Neural crest cell (in vitro differentiated cells): ENCODE data around the gene PDGFC. TPM values are rescaled to one million over a fixed set of nuclear protein-coding genes. Genes with fewer than 3 reads are reported as not detected.

ENCODE experiments used
- DNase-seq: peaks from one replicate; pipeline ENCODE4 v3.0.0; 2021; ENCODE audit warnings: low read depth, mixed read lengths, low spot score
- H3K27ac Mint-ChIP-seq: one replicate; pipeline ENCODE4 v1.8.0; 2021; ENCODE audit warnings: mild to moderate bottlenecking, mixed read lengths; ENCODE audit not compliant: unreplicated experiment
- H3K27me3 Mint-ChIP-seq: 2 replicates; pipeline ENCODE4 v1.8.0; 2021; ENCODE audit warnings: low read depth, mild to moderate bottlenecking, mixed read lengths
- H3K36me3 Mint-ChIP-seq: 2 replicates; pipeline ENCODE4 v1.8.0; 2021; ENCODE audit warnings: low read depth, mild to moderate bottlenecking, mixed read lengths
- H3K4me1 Mint-ChIP-seq: 2 replicates; pipeline ENCODE4 v1.8.0; 2021; ENCODE audit warnings: mixed read lengths
- H3K4me3 Mint-ChIP-seq: one replicate; pipeline ENCODE4 v1.8.0; 2021; ENCODE audit warnings: mild to moderate bottlenecking, mixed read lengths
- H3K9me3 Mint-ChIP-seq: 2 replicates; pipeline ENCODE4 v1.8.0; 2021; ENCODE audit warnings: mixed read lengths
- total RNA-seq: library from RNA; stranded (reverse); gene quantifications from 2 replicates; pipeline ENCODE4 v1.2.1, GENCODE V29; 2021
- TF ChIP-seq, protein P1 (sequence below): fragments of 200-600 bp; sonication (generic); conservative IDR thresholded peaks from 2 replicates; pipeline ENCODE4 v1.5.0; 2021; ENCODE audit warnings: antibody characterized with exemption, mild to moderate bottlenecking

Gene PDGFC
- total RNA-seq, 1 donor from 2014 or later = 19.1 TPM

DNA sequence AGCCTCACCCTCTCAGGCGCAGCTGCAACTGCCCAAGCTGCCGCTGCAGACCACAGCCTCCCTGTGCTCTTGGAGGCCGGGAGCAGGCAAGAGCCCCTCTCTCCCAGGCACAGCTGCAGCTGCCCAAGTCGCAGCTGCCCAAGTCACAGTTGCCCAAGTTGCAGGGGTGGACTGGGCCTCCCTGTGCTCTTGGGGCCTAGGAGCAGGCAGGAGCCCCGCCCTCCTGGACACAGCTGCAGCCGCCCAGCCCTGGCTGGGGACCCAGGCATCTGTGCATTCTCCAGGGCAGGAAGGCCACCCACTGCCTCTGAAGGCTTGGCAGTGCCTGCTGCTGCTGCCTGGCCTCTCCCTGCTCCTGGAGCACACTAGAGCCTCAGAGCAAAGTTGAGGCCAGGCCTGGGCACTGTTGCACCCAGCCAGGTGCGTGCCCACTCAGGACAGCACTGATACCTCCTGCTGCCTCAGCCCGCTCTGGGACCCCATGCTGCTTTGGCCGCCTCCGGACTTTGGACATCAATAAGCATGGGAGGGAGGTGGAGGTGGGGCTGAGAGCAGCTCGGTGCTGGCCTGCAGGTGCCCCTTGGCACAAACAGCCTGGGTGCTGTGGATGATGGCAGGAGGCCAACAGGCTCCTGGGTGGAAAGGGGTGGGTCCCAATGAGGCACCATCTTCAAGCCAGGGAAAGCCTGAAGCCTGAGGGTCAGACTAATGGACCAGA is 247.5 kb downstream of the PDGFC start:
- no peak overlapping the region for H3K4me3 Mint-ChIP-seq
- H3K36me3 Mint-ChIP-seq = peaks cover 5% of the 10 kb centered on the region
- TF ChIP-seq, protein P1, sequence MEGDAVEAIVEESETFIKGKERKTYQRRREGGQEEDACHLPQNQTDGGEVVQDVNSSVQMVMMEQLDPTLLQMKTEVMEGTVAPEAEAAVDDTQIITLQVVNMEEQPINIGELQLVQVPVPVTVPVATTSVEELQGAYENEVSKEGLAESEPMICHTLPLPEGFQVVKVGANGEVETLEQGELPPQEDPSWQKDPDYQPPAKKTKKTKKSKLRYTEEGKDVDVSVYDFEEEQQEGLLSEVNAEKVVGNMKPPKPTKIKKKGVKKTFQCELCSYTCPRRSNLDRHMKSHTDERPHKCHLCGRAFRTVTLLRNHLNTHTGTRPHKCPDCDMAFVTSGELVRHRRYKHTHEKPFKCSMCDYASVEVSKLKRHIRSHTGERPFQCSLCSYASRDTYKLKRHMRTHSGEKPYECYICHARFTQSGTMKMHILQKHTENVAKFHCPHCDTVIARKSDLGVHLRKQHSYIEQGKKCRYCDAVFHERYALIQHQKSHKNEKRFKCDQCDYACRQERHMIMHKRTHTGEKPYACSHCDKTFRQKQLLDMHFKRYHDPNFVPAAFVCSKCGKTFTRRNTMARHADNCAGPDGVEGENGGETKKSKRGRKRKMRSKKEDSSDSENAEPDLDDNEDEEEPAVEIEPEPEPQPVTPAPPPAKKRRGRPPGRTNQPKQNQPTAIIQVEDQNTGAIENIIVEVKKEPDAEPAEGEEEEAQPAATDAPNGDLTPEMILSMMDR = no peak
- no peak for DNase-seq
- no peaks in the 10 kb centered on the region for H3K27me3 Mint-ChIP-seq
- H3K4me1 Mint-ChIP-seq = no peaks in the 10 kb centered on the region
- H3K27ac Mint-ChIP-seq = no peak overlapping the region
- peaks cover 9% of the 10 kb centered on the region for H3K9me3 Mint-ChIP-seq

GRCh38 chr4:156718226-156718625 is 253.4 kb downstream of the PDGFC start:
- peaks cover 9% of the 10 kb centered on the region for H3K9me3 Mint-ChIP-seq
- H3K4me1 Mint-ChIP-seq = no peaks in the 10 kb centered on the region
- H3K4me3 Mint-ChIP-seq = no peak overlapping the region
- TF ChIP-seq, protein P1 = no peak
- H3K27ac Mint-ChIP-seq = no peak overlapping the region
- no peak for DNase-seq
- no peaks in the 10 kb centered on the region for H3K27me3 Mint-ChIP-seq
- H3K36me3 Mint-ChIP-seq = peaks cover 5% of the 10 kb centered on the region

- H3K4me3 Mint-ChIP-seq = no peak overlapping the region
- peaks cover 3% of the 10 kb centered on the region for H3K9me3 Mint-ChIP-seq
- no peak for DNase-seq
Observed at GRCh38 chr4:156711193-156711590, 260.4 kb downstream of the PDGFC start.

More at GRCh38 chr4:156711193-156711590, 260.4 kb downstream of the PDGFC start:
- TF ChIP-seq, protein P1 = no peak
- Mint-ChIP-seq H3K36me3 (no peaks in the 10 kb centered on the region), H3K27ac (no peak overlapping the region), H3K4me1 (no peaks in the 10 kb centered on the region), H3K27me3 (no peaks in the 10 kb centered on the region)

Other genes with a start within 250 kb of the PDGFC start
- gene GLRB, start 104.4 kb upstream of the PDGFC start, total RNA-seq = 8.2 and 8.4 TPM in 2 replicates
- 2.7 and 2.9 TPM in 2 replicates for gene GRIA2, start 248.9 kb upstream of the PDGFC start, total RNA-seq